Fibroblast of lung (primary cell): ENCODE data around the gene NPC1L1. TPM values are rescaled to one million over a fixed set of nuclear protein-coding genes. Genes with fewer than 3 reads are reported as not detected.

ENCODE experiments used
- DNase-seq, 2 donors: peaks; one replicate each; pipeline versions ENCODE4 v3.0.0 to v3.0.0-alpha.2; 2010; ENCODE audit warnings: low read depth in 2 of 2
- H2AFZ ChIP-seq: 2 replicates; pipeline ENCODE4 v1.5.1; 2012; ENCODE audit warnings: low read length, control low read depth, inconsistent platforms
- H3K27ac ChIP-seq: 2 replicates; pipeline ENCODE4 v1.5.1; 2011; ENCODE audit warnings: low read length, control low read depth; ENCODE audit not compliant: insufficient read depth
- H3K27me3 ChIP-seq: 2 replicates; pipeline ENCODE4 v1.5.1; 2011; ENCODE audit warnings: mild to moderate bottlenecking, low read length; ENCODE audit not compliant: control insufficient read depth, insufficient read depth
- H3K36me3 ChIP-seq: 2 replicates; pipeline ENCODE4 v1.5.1; 2011; ENCODE audit warnings: low read length; ENCODE audit not compliant: control insufficient read depth, insufficient read depth
- H3K4me1 ChIP-seq: 2 replicates; pipeline ENCODE4 v1.5.1; 2011; ENCODE audit warnings: low read length; ENCODE audit not compliant: control insufficient read depth, insufficient read depth; ENCODE audit errors: extremely low read depth
- H3K4me2 ChIP-seq: 2 replicates; pipeline ENCODE4 v1.5.1; 2011; ENCODE audit warnings: low read length, control low read depth; ENCODE audit not compliant: insufficient read depth; ENCODE audit errors: extremely low read depth
- H3K4me3 ChIP-seq, 4 experiments: fragments of 200-600 bp in 1 of 4; sonication (generic) in 1 of 4; replicated peaks in 1 of 4; 2 replicates each; pipeline ENCODE4 v1.5.1; 2011 to 2016; ENCODE audit warnings: low read length in 4 of 4, low read depth in 3 of 4, mild to moderate bottlenecking in 3 of 4, control low read depth in 2 of 4, inconsistent platforms in 1 of 4, mixed read lengths in 1 of 4; ENCODE audit not compliant: insufficient read depth in 1 of 4; ENCODE audit errors: control extremely low read depth in 1 of 4
- H3K79me2 ChIP-seq: 2 replicates; pipeline ENCODE4 v1.5.1; 2012; ENCODE audit warnings: mild to moderate bottlenecking, low read length, inconsistent platforms; ENCODE audit not compliant: control insufficient read depth, insufficient read depth
- H3K9ac ChIP-seq: 2 replicates; pipeline ENCODE4 v1.5.1; 2011; ENCODE audit warnings: mild to moderate bottlenecking, low read length, control low read depth; ENCODE audit not compliant: insufficient read depth
- H3K9me3 ChIP-seq: 2 replicates; pipeline ENCODE4 v1.5.1; 2012; ENCODE audit warnings: low read depth, low read length; ENCODE audit not compliant: control insufficient read depth, insufficient read depth
- H4K20me1 ChIP-seq: 2 replicates; pipeline ENCODE4 v1.5.1; 2011; ENCODE audit warnings: low read length; ENCODE audit not compliant: control insufficient read depth, insufficient read depth; ENCODE audit errors: extremely low read depth
- EZH2 ChIP-seq: IDR thresholded peaks from 2 replicates; pipeline ENCODE4 v1.5.1; 2012; ENCODE audit warnings: low read length, control low read depth, mild to moderate bottlenecking; ENCODE audit errors: missing control alignments
- polyA plus RNA-seq, 2 donors: library from polyadenylated mRNA; depleted of rRNA in 1 of 2; stranded (reverse) in 1 of 2; unstranded in 1 of 2; fragments of >200 nt; gene quantifications; 2 replicates each; pipeline ENCODE4 v1.2.1, GENCODE V29; 2011 to 2012; ENCODE audit warnings: missing spikeins in 1 of 2
- total RNA-seq: library from RNA; depleted of rRNA; stranded (reverse); fragments of >200 nt; gene quantifications from 2 replicates; pipeline ENCODE4 v1.2.1, GENCODE V29; 2014
- TF ChIP-seq, protein P1 (sequence below), 2 donors: IDR thresholded peaks in 1 of 2; conservative IDR thresholded peaks in 1 of 2; 1 replicate in 1 of 2; 2 replicates in 1 of 2; pipeline ENCODE4 v1.5.1; 2011 to 2012; ENCODE audit warnings: low read length in 2 of 2, control low read depth in 1 of 2, inconsistent platforms in 1 of 2, low read depth in 1 of 2, mild to moderate bottlenecking in 1 of 2

Gene NPC1L1
- total and polyA plus RNA-seq, 2 donors (not counting 1 experiment from before 2014, with no cell fraction given), result under 0.01 to 0.05 TPM

DNA sequence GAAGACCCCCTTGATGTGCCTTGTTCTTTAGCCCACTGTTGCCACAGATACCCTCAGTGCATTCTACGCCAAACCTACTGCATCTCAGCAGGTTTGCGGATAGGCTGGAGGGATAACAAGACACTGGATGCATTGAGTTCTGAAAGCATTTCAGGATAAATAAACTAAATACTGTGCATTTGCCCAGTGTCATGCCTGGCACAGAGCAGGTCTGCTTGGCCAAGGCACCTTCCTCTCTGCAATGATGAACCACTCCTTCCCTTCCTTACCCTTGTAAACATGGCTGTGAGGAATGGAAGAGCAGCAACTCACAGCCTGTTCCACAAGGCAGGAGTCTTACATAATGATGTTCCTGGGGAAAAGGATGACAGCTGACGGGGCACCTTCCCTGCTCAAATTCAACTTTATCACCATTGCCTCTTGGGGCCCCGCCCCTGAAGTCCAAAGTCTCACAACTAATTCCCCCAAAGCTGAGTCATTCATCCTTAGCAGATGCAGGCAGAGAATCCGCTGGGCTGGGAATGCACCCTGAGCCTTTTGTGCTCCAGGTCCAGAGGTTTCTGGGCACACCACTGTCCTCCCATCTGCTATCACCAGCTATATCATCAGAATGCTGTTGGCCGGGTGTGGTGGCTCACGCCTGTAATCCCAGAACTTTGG lies 21.0 kb upstream of the NPC1L1 start:
- Histone ChIP-seq H3K36me3 (peaks cover 15% of the 10 kb centered on the region), H3K4me3 (no peak overlapping the region), H4K20me1 (no peaks in the 10 kb centered on the region), H3K9me3 (no peaks in the 10 kb centered on the region), H3K4me1 (no peaks in the 10 kb centered on the region), H3K27me3 (no peaks in the 10 kb centered on the region), H3K9ac (no peak overlapping the region), H3K27ac (no peak overlapping the region), H3K79me2 (no peaks in the 10 kb centered on the region), H3K4me2 (no peak overlapping the region), H2AFZ (no peak overlapping the region)
- TF ChIP-seq, protein P1, sequence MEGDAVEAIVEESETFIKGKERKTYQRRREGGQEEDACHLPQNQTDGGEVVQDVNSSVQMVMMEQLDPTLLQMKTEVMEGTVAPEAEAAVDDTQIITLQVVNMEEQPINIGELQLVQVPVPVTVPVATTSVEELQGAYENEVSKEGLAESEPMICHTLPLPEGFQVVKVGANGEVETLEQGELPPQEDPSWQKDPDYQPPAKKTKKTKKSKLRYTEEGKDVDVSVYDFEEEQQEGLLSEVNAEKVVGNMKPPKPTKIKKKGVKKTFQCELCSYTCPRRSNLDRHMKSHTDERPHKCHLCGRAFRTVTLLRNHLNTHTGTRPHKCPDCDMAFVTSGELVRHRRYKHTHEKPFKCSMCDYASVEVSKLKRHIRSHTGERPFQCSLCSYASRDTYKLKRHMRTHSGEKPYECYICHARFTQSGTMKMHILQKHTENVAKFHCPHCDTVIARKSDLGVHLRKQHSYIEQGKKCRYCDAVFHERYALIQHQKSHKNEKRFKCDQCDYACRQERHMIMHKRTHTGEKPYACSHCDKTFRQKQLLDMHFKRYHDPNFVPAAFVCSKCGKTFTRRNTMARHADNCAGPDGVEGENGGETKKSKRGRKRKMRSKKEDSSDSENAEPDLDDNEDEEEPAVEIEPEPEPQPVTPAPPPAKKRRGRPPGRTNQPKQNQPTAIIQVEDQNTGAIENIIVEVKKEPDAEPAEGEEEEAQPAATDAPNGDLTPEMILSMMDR (conservative IDR thresholded peaks at IDR 0.05 in 1 of 2, IDR thresholded peaks at IDR 0.05 in 1 of 2; ENCODE audit: low read depth in 1 of 2, low read length in 2 of 2), result no peak
- TF ChIP-seq EZH2, result no peak
- peak; percentile 38 to 58 for DNase-seq

DNA sequence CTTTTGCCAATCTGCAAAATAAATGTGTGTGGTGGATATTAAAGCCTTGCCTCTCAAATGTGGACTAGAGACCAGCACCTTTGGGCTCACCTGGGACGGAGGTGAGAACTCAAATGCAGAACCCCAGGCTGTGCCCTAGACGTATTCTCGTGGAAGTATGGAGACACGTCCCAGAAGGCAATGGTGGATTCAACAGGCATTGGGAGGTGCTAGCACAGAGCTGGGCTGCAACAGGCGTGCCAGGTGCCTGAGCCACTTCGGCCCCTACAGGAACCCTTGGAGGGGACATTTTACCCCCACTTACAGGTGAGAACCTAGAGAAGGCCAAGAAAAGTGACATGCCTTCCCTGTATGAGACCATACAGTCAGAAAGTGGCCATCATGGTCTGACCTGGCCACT lies 20.4 kb upstream of the NPC1L1 start:
- H4K20me1 ChIP-seq, result no peaks in the 10 kb centered on the region
- no peak overlapping the region for H3K27ac ChIP-seq
- H3K4me1 ChIP-seq, result no peaks in the 10 kb centered on the region
- no peaks in the 10 kb centered on the region for H3K9me3 ChIP-seq
- H2AFZ ChIP-seq, result no peak overlapping the region
- no peak overlapping the region for H3K4me3 ChIP-seq
- no peaks in the 10 kb centered on the region for H3K27me3 ChIP-seq
- no peak overlapping the region for H3K4me2 ChIP-seq
- H3K9ac ChIP-seq, result no peak overlapping the region
- peaks cover 14% of the 10 kb centered on the region for H3K36me3 ChIP-seq
- H3K79me2 ChIP-seq, result no peaks in the 10 kb centered on the region
- no peak for DNase-seq
- no peak for TF ChIP-seq EZH2
- TF ChIP-seq, protein P1 (conservative IDR thresholded peaks at IDR 0.05 in 1 of 2, IDR thresholded peaks at IDR 0.05 in 1 of 2; ENCODE audit: low read depth in 1 of 2, low read length in 2 of 2), result no peak

DNA sequence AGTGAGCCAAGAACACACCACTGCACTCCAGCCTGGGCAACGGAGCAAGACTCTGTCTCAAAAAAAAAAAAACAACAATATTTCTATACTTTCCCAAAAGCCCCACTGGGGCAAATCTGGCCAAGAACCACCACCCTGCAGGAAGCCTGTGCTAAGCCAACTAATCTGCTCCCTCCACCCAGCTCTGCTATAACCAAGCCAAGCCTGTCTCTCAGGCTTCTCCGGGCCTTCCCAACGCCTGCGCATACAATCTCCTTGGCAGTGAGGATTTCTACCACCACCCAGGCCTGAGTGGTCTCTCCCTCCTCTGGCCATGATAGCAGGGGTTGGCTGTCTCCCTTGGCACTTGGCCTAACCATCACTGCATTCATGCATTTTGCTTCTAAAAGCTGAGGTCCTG lies 18.4 kb upstream of the NPC1L1 start:
- TF ChIP-seq, protein P1 (conservative IDR thresholded peaks at IDR 0.05 in 1 of 2, IDR thresholded peaks at IDR 0.05 in 1 of 2; ENCODE audit: low read depth in 1 of 2, low read length in 2 of 2), result no peak
- Histone ChIP-seq H3K9me3 (no peaks in the 10 kb centered on the region), H4K20me1 (no peaks in the 10 kb centered on the region), H3K27me3 (no peaks in the 10 kb centered on the region), H3K4me2 (no peak overlapping the region), H2AFZ (no peak overlapping the region), H3K79me2 (no peaks in the 10 kb centered on the region), H3K36me3 (peaks cover 4% of the 10 kb centered on the region), H3K9ac (no peak overlapping the region), H3K4me3 (no peak overlapping the region), H3K27ac (no peak overlapping the region), H3K4me1 (no peaks in the 10 kb centered on the region)
- no peak for DNase-seq
